GM21786 (cell line): ENCODE results near the gene VWA2.

Experiments used
- ATAC-seq: cut with Tn5 transposase; IDR thresholded peaks from one replicate; pipeline ENCODE4 v1.9.1; 2021; ENCODE audit not compliant: unreplicated experiment

Gene VWA2

DNA sequence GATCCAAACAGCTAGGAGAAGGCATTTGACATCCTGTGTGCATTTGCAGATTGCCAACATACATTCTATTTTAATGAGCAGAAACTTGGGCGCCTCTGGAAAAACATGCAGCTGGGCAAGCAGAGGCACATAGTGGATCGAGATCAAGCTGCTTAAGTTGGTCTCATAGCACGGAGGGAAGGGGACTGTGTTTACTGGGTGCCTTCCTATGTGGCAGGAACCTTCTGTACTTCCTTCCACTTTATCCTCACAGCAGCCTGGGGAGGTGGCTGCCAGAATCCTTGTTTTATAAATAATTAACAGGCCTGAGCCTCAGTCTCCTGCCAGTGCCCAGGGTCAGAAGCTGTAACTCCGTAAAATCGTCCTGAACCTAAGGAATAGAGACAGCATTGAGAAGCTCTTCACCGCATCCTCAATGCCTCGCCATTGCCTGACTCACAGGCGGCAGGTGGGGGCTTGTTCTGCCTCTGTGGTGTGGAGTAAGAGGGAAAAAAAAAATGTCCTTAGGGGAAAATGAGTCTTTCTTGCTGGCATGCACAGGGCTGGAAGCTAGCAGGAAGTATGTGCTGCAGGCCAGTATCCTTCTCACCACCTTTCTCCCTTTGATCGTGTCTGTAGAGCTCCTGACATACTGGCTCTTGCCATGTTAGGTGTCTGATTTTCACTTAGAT is 6.2 kb downstream of the VWA2 start:
- no peak for ATAC-seq

DNA sequence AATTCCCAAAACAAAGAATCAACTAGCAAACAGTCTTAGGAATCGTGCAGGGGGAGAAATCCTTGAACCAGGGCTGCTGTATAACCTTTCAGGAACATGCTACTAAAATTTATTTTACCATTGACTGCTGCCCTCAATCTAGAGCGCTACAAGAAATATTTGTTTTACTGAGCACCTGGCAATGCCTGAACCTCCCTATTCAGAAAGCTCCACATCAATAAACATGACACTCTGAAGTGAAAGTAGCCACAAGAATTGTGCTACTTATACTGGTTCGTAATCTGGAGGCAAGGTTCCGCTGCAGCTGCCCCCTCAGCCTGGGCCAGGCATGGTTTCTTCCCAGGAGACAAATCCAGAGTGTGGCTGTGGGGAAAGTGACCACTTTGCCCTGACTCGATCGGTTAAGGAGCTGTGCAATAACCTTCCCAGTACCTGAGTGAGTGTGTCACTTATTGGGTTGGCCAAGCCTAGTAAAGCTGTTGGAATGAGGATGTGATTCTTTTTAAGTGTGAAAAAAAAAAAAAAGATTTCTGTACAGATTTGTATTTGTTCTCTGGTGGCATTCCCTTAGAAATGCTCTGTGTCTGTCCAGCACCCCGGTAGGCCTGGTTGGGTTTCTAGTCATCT is 7.7 kb downstream of the VWA2 start:
- no peak for ATAC-seq

- ATAC-seq = no peak
Observed at GRCh38 chr10:114250236-114250635, 11.2 kb downstream of the VWA2 start.

- no peak for ATAC-seq
Observed at GRCh38 chr10:114250716-114251115, 11.7 kb downstream of the VWA2 start.

DNA sequence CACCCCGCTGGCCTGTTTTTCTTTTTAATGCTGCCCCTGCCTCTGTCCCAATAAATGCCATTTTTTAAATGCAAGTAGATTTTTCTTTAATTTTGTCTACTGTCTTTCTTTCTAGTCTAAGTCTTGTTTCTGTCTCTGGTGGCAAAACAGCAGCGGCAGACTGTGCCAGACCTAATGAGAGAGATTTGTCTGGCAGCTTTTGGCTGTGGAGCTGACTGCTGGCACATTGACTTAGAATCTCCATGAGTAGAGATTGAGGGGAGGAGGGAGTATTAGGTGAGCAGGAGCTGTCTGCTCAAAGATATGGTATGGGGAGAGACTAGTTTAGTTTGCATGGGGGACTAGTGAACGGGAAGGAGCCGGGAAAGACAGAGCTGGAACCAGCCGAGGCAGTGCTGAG is 13.0 kb downstream of the VWA2 start:
- ATAC-seq = no peak

DNA sequence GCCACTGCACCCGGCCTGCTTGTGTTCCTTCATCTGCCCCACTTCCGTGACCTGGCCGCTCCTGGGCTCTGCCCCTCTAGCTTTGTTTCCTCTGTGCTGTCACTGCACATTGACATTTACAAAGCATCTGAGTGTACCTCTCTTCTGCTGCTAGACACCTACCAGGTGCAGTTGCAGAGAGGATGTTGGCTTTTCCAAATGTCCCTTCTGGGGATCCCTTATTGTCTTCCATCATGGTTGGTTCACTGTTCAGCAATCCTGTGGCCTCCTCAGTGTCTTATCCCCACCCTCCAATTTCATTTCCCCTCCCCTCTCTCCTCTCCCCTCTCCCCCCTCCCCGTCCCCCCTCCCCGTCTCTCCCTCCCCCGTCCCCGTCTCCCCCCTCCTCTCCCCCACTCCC is 13.8 kb downstream of the VWA2 start:
- ATAC-seq = no peak

DNA sequence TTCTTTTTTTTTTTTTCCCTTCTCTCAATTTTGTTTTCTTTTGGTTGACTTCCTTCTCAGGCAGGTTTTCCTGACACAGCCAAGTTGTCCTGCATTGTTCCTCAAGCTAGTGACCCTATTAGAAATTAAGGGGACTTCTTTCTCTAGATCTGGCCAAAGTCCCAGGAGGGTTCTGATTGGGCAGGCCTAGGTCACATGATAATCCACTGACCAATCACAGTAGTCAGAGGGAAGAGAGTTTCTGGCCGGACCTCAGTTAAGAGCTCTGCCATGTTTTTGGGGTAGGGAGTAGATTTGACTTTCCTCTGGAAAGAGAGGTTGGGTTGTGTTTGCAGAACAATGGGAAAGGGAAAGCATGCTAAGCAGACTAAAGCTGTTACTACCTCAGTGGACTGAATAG is 16.2 kb downstream of the VWA2 start:
- ATAC-seq = no peak

- ATAC-seq = no peak
Observed at GRCh38 chr10:114256008-114256765, 17.1 kb downstream of the VWA2 start.

GRCh38 chr10:114256822-114257221 is 17.8 kb downstream of the VWA2 start:
- no peak for ATAC-seq

- no peak for ATAC-seq
Observed at GRCh38 chr10:114257498-114257897, 18.4 kb downstream of the VWA2 start.

GRCh38 chr10:114258274-114258840 is 19.3 kb downstream of the VWA2 start:
- no peak for ATAC-seq

GRCh38 chr10:114259824-114260223 is 20.8 kb downstream of the VWA2 start:
- no peak for ATAC-seq

- ATAC-seq = no peak
Observed at GRCh38 chr10:114260366-114260765, 21.3 kb downstream of the VWA2 start.

DNA sequence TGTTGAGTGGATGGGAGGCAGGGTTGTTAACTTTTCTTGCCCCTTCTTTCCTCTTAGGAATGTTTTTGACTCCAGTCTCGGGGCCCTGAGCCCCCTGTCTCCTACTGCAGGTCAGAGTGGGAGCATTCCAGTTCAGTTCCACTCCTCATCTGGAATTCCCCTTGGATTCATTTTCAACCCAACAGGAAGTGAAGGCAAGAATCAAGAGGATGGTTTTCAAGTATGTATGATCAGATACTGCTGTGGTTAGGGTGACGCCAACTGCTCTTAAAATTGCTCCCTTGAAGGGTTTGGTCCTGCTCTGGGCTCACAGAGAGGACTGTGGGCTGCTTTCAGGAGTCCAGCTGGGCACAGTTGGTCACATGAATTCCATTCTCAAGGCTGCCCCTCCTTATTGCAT is 22.0 kb downstream of the VWA2 start:
- ATAC-seq = no peak

GRCh38 chr10:114262496-114262895 is 23.4 kb downstream of the VWA2 start:
- ATAC-seq = no peak

- ATAC-seq = no peak
Observed at GRCh38 chr10:114265392-114266053, 26.5 kb downstream of the VWA2 start.

- no peak for ATAC-seq
Observed at GRCh38 chr10:114266521-114266920, 27.5 kb downstream of the VWA2 start.

DNA sequence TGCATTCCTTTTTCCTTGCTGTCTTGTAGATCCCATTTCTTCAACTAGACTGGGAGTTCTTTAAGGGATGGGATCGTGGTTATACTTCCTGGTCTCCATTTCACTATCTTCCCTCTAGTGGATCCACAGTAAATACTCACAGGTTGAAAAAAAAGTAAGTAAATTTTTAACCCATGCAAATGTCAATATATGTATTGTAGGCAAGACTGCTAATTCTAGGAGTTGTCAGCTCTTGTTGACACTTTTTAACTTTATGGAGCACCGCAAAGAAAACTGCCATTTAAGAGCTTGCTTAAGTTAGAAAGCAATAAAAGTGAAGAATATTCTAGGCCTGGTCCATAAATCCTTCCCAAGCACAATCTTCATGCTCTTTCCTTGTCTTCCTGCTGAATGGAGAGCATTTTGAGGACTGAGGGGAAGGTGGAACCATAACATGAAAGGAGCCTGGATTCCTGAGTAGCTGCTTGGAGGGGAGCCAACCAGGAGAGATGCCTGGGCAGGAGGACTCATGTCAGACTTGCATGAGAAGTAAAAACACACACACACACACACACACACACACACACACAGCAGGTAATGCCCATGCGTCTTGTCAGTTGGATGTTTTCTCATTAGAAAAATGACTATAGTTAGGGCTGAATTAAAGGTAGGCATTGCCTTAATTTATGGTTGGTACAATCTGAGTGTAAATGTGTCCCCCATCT is 32.2 kb downstream of the VWA2 start:
- ATAC-seq = no peak

DNA sequence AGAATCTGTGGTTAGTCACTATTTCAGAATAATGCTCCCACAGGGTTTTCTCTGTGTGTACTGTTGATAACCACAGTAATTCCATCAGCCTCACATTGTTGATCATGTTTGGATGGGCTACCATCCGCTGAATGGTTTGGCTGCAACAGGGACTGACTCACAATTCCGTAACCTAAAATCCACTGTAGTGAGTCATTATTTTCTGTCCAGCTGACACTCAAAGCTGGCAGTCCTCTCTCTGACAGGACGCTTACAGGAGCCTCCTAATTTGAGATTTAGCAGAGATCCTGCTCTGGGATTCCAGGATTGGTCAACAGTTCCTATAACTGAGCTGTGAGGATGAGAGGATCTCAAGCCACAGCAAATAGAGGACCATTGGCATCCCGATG is 32.7 kb downstream of the VWA2 start:
- no peak for ATAC-seq

DNA sequence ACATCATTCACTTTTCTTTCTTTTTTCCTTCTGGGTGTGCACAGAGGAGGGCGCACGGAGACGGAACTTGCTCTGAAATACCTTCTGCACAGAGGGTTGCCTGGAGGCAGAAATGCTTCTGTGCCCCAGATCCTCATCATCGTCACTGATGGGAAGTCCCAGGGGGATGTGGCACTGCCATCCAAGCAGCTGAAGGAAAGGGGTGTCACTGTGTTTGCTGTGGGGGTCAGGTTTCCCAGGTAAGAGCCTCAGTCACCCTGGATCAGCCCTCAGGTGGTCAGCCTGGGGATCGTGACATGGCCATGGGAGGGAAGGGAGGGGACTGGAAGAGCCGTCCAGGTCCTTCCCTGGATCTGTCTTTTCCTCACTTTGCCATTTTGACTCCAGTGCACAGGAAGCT is 33.6 kb downstream of the VWA2 start:
- ATAC-seq = no peak

DNA sequence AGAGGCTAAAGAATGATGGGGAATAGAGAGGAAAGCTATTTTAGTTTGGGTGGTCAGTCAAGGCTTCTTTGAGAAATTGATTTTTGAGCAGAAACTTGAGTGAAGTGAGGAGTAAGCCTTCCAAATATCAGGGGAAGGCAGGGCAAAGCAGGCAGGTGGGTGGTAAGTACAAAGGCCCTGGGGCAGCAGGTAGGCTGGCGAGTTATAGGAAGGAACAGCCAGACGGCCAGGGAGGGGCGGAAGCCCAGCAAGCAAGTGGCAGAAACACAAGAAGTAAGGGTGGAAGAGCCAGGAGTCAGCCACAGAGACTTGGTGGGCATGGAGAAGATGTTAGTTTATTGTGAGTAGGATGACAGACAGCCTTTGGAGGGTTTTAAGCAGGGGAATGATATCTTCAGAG is 34.9 kb downstream of the VWA2 start:
- ATAC-seq = no peak
